Peyer's patch (tissue), 4 donors: ENCODE measurements around the gene PRDM12. TPM values are rescaled to one million over a fixed set of nuclear protein-coding genes. Genes with fewer than 3 reads are reported as not detected.
A peak's percentile ranks its signal among the peaks of the same experiment; 100 is the strongest.

Experiments used
- DNase-seq, 3 donors: peaks; one replicate each; pipeline ENCODE4 v3.0.0-alpha.2; 2017 to 2019
- H3K27ac ChIP-seq, 4 donors: fragments of 200-600 bp; sonication (generic); one replicate each; pipeline ENCODE4 v1.5.1; 2016 to 2019
- H3K27me3 ChIP-seq, 2 donors: fragments of 200-600 bp; sonication (generic); one replicate each; pipeline ENCODE4 v1.5.1; 2019
- H3K36me3 ChIP-seq, 3 donors: fragments of 200-600 bp; sonication (generic); one replicate each; pipeline ENCODE4 v1.5.1; 2016 to 2019
- H3K4me1 ChIP-seq, 4 donors: fragments of 200-600 bp; sonication (generic); one replicate each; pipeline ENCODE4 v1.5.1; 2016 to 2019
- H3K4me3 ChIP-seq, 4 donors: fragments of 200-600 bp; sonication (generic); 1 replicate in 3 of 4; 2 replicates in 1 of 4; pipeline ENCODE4 v1.5.1; 2016 to 2019; ENCODE audit warnings: mild to moderate bottlenecking in 1 of 4
- H3K9me3 ChIP-seq, 4 donors: fragments of 200-600 bp; sonication (generic); one replicate each; pipeline ENCODE4 v1.5.1; 2016 to 2019; ENCODE audit warnings: mild to moderate bottlenecking in 1 of 4
- POLR2A ChIP-seq, 2 donors: fragments of 450-650 bp; IDR thresholded peaks; one replicate each; pipeline ENCODE4 v1.5.1; 2017; ENCODE audit warnings: antibody characterized with exemption in 2 of 2, mild to moderate bottlenecking in 2 of 2, moderate library complexity in 2 of 2
- total RNA-seq, 4 donors: library from RNA; depleted of rRNA; stranded (reverse); fragments of >200 nt; gene quantifications; one replicate each; pipeline ENCODE4 v1.1.0, GENCODE V29; 2016
- TF ChIP-seq, protein P1 (sequence below), 6 experiments: fragments of 450-650 bp in 4 of 6; fragments of 200-600 bp in 2 of 6; sonication (generic) in 1 of 6; IDR thresholded peaks; one replicate each; pipeline ENCODE4 v1.5.1; 2017 to 2019; ENCODE audit warnings: antibody characterized with exemption in 6 of 6, mild to moderate bottlenecking in 3 of 6, moderate library complexity in 1 of 6

PRDM12 gene
- total RNA-seq = 1 to 10 TPM in 1 of 4 donors, not detected in 3; 1.8 TPM

DNA sequence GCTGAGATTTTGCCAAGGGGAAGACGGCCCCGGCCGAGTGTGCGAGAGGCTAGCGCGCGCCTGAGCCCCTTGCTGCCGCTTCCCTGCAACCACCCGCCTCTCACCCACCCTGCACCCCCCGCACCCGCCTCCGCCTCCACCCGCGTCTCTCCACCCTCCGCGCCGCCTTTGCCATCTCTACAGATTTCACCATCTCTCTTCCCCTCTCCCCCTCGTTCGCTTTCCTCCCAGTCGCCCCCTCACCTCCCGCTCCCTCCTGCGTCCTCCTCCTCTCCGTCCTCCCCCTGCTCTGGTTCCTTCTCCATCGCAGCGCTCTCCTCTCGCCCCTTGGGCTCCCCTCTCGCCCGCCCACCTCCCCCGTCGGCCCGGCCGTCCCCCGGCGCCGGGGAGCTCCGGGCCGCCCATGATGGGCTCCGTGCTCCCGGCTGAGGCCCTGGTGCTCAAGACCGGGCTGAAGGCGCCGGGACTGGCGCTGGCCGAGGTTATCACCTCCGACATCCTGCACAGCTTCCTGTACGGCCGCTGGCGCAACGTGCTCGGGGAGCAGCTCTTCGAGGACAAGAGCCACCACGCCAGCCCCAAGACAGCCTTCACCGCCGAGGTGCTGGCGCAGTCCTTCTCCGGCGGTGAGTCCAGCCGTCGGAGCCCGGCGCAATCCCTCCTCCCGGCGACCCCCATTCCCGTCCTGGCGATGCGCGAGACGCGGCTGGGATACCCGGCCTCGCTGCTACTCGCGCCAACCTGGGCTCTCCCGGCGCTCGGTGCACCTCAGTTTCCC, at the start of gene PRDM12:
Gene PRDM12 (plus strand): TSS at position 344 of the 778 bp plus-strand sequence. CDS start 60 bp downstream, at position 404.
- H3K4me3 ChIP-seq = peak within 1 kb of the TSS in 1 of 4 donors; percentile 7

DNA sequence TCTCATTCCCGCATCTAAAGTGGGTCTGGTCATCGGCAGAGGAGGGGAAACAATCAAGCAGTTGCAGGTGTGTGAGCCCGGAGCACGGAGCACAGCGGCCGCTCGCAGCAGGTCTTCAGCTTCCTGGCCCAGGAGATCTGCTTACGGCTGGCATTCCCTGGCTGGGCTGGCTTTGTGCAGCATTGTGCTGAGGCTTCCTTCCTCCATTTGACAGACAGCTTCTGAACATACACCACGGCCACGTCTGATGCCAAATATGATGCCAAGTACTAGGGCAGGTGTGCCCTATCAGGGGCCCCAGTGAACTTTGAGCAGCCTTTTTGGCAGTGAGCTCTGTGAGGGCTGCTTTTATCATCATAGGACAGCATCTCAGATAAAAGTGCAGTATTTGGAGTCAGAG, 47.9 kb upstream of the PRDM12 start:
- TF ChIP-seq, protein P1, sequence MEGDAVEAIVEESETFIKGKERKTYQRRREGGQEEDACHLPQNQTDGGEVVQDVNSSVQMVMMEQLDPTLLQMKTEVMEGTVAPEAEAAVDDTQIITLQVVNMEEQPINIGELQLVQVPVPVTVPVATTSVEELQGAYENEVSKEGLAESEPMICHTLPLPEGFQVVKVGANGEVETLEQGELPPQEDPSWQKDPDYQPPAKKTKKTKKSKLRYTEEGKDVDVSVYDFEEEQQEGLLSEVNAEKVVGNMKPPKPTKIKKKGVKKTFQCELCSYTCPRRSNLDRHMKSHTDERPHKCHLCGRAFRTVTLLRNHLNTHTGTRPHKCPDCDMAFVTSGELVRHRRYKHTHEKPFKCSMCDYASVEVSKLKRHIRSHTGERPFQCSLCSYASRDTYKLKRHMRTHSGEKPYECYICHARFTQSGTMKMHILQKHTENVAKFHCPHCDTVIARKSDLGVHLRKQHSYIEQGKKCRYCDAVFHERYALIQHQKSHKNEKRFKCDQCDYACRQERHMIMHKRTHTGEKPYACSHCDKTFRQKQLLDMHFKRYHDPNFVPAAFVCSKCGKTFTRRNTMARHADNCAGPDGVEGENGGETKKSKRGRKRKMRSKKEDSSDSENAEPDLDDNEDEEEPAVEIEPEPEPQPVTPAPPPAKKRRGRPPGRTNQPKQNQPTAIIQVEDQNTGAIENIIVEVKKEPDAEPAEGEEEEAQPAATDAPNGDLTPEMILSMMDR (IDR thresholded peaks at IDR 0.05) = no peak
- TF ChIP-seq POLR2A (IDR thresholded peaks at IDR 0.05) = no peak
- Histone ChIP-seq H3K27me3 (no peaks in the 10 kb centered on the region), H3K4me1 (no peaks in the 10 kb centered on the region), H3K9me3 (no peaks in the 10 kb centered on the region), H3K4me3 (no peak overlapping the region), H3K36me3 (peaks cover 0 to 92% (median 0%) of the 10 kb centered on the region in 3 donors), H3K27ac (no peak overlapping the region)
- no peak for DNase-seq

More for the DNA sequence above, at the start of gene PRDM12:
- Histone ChIP-seq H3K27me3 (peaks cover 0 to 79% of the 10 kb centered on the region in 2 donors), H3K4me1 (peaks cover 0 to 63% (median 16%) of the 10 kb centered on the region in 4 donors), H3K36me3 (no peaks in the 10 kb centered on the region), H3K27ac (no peak within 1 kb of the TSS), H3K9me3 (no peaks in the 10 kb centered on the region)
- DNase-seq = no peak
- TF ChIP-seq POLR2A (IDR thresholded peaks at IDR 0.05) = no peak
- TF ChIP-seq, protein P1 (IDR thresholded peaks at IDR 0.05) = no peak

- H3K27me3 ChIP-seq = no peaks in the 10 kb centered on the region
- H3K36me3 ChIP-seq = peaks cover 0 to 97% (median 0%) of the 10 kb centered on the region in 3 donors
- no peak for DNase-seq
- no peak for TF ChIP-seq POLR2A (IDR thresholded peaks at IDR 0.05)
- TF ChIP-seq, protein P1 (IDR thresholded peaks at IDR 0.05) = no peak
- no peaks in the 10 kb centered on the region for H3K4me1 ChIP-seq
- no peak overlapping the region for H3K27ac ChIP-seq
- no peak overlapping the region for H3K4me3 ChIP-seq
- no peaks in the 10 kb centered on the region for H3K9me3 ChIP-seq
Measured at GRCh38 chr9:130623466-130623865, 40.9 kb upstream of the PRDM12 start.

DNA sequence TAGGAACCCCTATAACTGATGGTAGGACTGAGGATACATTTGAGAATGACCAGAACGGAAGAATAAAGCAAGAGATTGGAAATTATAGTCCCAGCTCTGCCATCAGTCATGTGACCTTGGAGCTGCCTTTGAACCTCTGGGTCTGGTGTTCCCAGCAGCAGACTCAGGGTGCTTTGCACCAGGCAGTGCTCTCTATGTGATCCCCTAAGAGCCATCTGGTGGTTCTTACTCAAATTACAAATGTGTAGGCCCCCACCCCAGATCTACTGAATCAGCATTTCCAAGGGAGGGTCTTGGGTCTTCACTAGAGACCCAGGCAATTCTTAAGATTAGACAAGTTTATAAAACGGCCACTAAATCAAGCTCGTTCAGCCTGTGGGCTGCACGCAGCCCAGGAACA, 40.2 kb upstream of the PRDM12 start:
- Histone ChIP-seq H3K4me1 (no peaks in the 10 kb centered on the region), H3K27ac (no peak overlapping the region), H3K4me3 (no peak overlapping the region), H3K27me3 (no peaks in the 10 kb centered on the region), H3K36me3 (peaks cover 0 to 97% (median 0%) of the 10 kb centered on the region in 3 donors), H3K9me3 (no peaks in the 10 kb centered on the region)
- DNase-seq = no peak
- TF ChIP-seq, protein P1 (IDR thresholded peaks at IDR 0.05) = no peak
- no peak for TF ChIP-seq POLR2A (IDR thresholded peaks at IDR 0.05)

DNA sequence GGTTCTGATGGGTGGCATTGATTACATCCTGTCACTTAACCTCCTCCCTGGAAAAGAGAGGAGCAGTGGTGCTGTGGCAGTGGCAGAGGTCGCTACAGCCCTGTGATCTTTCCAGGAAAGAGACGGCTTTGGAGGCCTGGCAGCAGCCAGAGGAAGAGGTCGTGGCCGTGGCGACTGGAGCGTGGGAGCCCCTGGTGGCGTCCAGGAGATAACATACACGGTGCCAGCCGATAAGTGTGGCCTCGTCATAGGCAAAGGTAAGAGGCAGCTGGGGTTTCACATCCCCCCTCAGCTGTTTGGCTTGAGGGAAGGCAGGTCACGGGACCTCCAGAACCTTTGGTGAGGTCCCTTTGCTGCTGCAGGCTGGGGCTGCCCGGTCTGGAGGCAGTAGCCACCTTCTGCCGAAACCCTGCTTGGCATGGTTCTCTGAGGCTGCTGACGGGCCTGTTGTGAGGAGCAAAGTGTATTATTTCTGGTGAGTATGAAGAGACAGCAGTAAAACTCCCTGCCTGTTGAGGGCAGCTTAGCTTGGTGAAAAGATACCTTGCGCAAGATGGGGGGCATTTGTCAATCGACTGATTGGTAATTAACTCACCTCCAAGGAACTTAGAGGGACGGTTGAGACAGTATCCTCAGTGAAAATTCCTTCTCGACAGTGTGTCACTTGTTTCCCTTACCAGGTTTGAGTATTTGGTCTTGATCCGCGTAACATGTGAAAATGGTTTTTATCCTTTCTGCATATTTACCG, 38.0 kb upstream of the PRDM12 start:
- Histone ChIP-seq H3K36me3 (peaks cover 0 to 97% (median 0%) of the 10 kb centered on the region in 3 donors), H3K9me3 (no peaks in the 10 kb centered on the region)
- peak in 1 of 3 donors; percentile 34 for DNase-seq

More for the DNA sequence above, 38.0 kb upstream of the PRDM12 start:
- H3K27me3 ChIP-seq = no peaks in the 10 kb centered on the region
- TF ChIP-seq, protein P1 (IDR thresholded peaks at IDR 0.05) = no peak
- TF ChIP-seq POLR2A (IDR thresholded peaks at IDR 0.05) = no peak
- H3K4me1 ChIP-seq = no peaks in the 10 kb centered on the region
- no peak overlapping the region for H3K27ac ChIP-seq
- H3K4me3 ChIP-seq = no peak overlapping the region
